ENCODE data around the gene SMIM21.

SMIM21 gene

GRCh38 chr18:75455249-75456198, 28.0 kb upstream of the SMIM21 start:
- no peaks in the 10 kb centered on the region for H3K36me3 ChIP-seq (ENCODE audit: control insufficient read depth in 1 of 2, insufficient read depth in 2 of 2, low read length in 2 of 2)
- no peaks in the 10 kb centered on the region for H3K9me3 ChIP-seq (ENCODE audit: control insufficient read depth in 1 of 2, low read length in 2 of 2)
- peak overlapping the region; percentile 60 to 74 for H3K4me3 ChIP-seq (ENCODE audit: low read depth in 1 of 2, low read length in 2 of 2)
- no peak overlapping the region for H3K27ac ChIP-seq (ENCODE audit: low read length)
- H3K4me1 ChIP-seq (ENCODE audit: control insufficient read depth in 1 of 2, insufficient read depth in 2 of 2, low read length in 2 of 2), result peaks cover 0 to 9% of the 10 kb centered on the region in 2 donors
- peaks cover 5% of the 10 kb centered on the region for H3K27me3 ChIP-seq (ENCODE audit: low read depth, low read length)

- no peaks in the 10 kb centered on the region for H3K36me3 ChIP-seq (ENCODE audit: control insufficient read depth in 1 of 2, insufficient read depth in 2 of 2, low read length in 2 of 2)
- peaks cover 0 to 9% of the 10 kb centered on the region in 2 donors for H3K4me1 ChIP-seq (ENCODE audit: control insufficient read depth in 1 of 2, insufficient read depth in 2 of 2, low read length in 2 of 2)
- H3K9me3 ChIP-seq (ENCODE audit: control insufficient read depth in 1 of 2, low read length in 2 of 2), result no peaks in the 10 kb centered on the region
- no peak overlapping the region for H3K27ac ChIP-seq (ENCODE audit: low read length)
- no peak overlapping the region for H3K4me3 ChIP-seq (ENCODE audit: low read depth in 1 of 2, low read length in 2 of 2)
- peaks cover 5% of the 10 kb centered on the region for H3K27me3 ChIP-seq (ENCODE audit: low read depth, low read length)
Observed at GRCh38 chr18:75454022-75454795, 26.7 kb upstream of the SMIM21 start.

- no peak overlapping the region for H3K27ac ChIP-seq (ENCODE audit: low read length)
- no peak overlapping the region for H3K4me3 ChIP-seq (ENCODE audit: low read depth in 1 of 2, low read length in 2 of 2)
- no peaks in the 10 kb centered on the region for H3K4me1 ChIP-seq (ENCODE audit: control insufficient read depth in 1 of 2, insufficient read depth in 2 of 2, low read length in 2 of 2)
- no peaks in the 10 kb centered on the region for H3K27me3 ChIP-seq (ENCODE audit: low read depth, low read length)
- H3K9me3 ChIP-seq (ENCODE audit: control insufficient read depth in 1 of 2, low read length in 2 of 2), result no peaks in the 10 kb centered on the region
- H3K36me3 ChIP-seq (ENCODE audit: control insufficient read depth in 1 of 2, insufficient read depth in 2 of 2, low read length in 2 of 2), result no peaks in the 10 kb centered on the region
Observed at GRCh38 chr18:75450906-75451305, 23.4 kb upstream of the SMIM21 start.

DNA sequence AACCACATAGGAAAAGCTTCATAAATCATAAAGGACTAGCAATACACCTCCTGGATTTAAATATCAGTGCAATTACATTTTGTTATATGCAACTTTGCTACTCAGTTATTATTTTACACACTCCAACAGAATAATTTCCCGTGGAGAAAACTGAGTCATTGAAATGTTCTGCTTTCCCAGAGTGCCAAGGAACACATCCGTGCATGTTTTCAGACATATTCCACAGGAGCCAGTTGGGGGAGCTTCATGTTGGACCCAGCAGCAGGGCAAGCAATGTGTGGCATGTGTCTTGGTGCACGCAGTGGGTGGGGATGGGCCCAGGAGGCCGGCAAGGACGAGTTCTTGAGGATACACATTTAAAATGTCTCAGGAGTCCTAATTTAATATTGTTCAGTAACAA, 14.4 kb upstream of the SMIM21 start:
- Histone ChIP-seq H3K27me3 (ENCODE audit: low read depth, low read length) (no peaks in the 10 kb centered on the region), H3K27ac (ENCODE audit: low read length) (no peak overlapping the region), H3K4me1 (ENCODE audit: control insufficient read depth in 1 of 2, insufficient read depth in 2 of 2, low read length in 2 of 2) (peaks cover 0 to 5% of the 10 kb centered on the region in 2 donors), H3K9me3 (ENCODE audit: control insufficient read depth in 1 of 2, low read length in 2 of 2) (no peaks in the 10 kb centered on the region), H3K4me3 (ENCODE audit: low read depth in 1 of 2, low read length in 2 of 2) (no peak overlapping the region), H3K36me3 (ENCODE audit: control insufficient read depth in 1 of 2, insufficient read depth in 2 of 2, low read length in 2 of 2) (no peaks in the 10 kb centered on the region)

- Histone ChIP-seq H3K27me3 (ENCODE audit: low read depth, low read length) (no peaks in the 10 kb centered on the region), H3K4me1 (ENCODE audit: control insufficient read depth in 1 of 2, insufficient read depth in 2 of 2, low read length in 2 of 2) (peaks cover 0 to 5% of the 10 kb centered on the region in 2 donors), H3K27ac (ENCODE audit: low read length) (no peak overlapping the region), H3K9me3 (ENCODE audit: control insufficient read depth in 1 of 2, low read length in 2 of 2) (no peaks in the 10 kb centered on the region), H3K4me3 (ENCODE audit: low read depth in 1 of 2, low read length in 2 of 2) (no peak overlapping the region), H3K36me3 (ENCODE audit: control insufficient read depth in 1 of 2, insufficient read depth in 2 of 2, low read length in 2 of 2) (no peaks in the 10 kb centered on the region)
Observed at GRCh38 chr18:75439348-75439747, 11.8 kb upstream of the SMIM21 start.

DNA sequence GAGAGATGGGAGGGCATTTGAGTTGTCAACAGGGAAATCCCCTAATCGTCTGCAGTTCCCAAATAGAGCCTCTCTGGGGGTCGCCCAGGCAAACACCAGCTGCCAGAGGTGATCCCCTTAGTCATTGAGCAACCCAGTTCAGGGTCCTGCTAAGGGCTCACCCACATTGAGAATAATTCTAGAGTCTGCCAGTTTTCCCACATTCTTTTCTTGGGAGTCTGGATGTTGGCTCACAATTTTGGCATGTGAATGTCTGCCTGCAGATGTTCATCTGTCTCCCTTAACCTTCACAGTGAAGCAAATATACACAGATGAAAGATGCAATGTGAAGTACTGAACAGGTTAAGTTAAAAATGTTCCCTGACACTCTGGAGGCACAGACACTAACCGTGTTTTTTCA, 11.4 kb upstream of the SMIM21 start:
- Histone ChIP-seq H3K27ac (ENCODE audit: low read length) (no peak overlapping the region), H3K36me3 (ENCODE audit: control insufficient read depth in 1 of 2, insufficient read depth in 2 of 2, low read length in 2 of 2) (no peaks in the 10 kb centered on the region), H3K4me1 (ENCODE audit: control insufficient read depth in 1 of 2, insufficient read depth in 2 of 2, low read length in 2 of 2) (peaks cover 0 to 5% of the 10 kb centered on the region in 2 donors), H3K9me3 (ENCODE audit: control insufficient read depth in 1 of 2, low read length in 2 of 2) (no peaks in the 10 kb centered on the region), H3K27me3 (ENCODE audit: low read depth, low read length) (no peaks in the 10 kb centered on the region), H3K4me3 (ENCODE audit: low read depth in 1 of 2, low read length in 2 of 2) (no peak overlapping the region)

DNA sequence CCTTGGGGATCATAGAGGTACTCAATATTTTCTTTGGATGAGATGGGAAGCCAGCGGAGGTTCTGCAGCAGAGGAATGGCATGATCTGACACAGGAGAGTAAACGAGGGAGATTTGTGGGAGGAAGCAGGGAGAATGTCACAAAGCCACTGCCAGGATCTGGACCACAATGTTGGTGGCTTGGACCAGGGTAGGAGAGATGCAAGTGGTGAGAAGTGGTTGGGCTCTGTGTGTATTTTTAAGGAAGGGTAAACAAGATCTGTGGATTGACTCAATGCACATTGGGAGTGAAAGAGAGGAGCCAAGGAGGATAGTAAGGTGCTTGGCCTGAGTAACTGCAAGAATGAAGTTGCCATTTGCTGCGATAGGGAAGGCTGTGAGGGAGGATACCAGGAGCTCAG, 10.5 kb upstream of the SMIM21 start:
- peaks cover 0 to 5% of the 10 kb centered on the region in 2 donors for H3K4me1 ChIP-seq (ENCODE audit: control insufficient read depth in 1 of 2, insufficient read depth in 2 of 2, low read length in 2 of 2)
- no peaks in the 10 kb centered on the region for H3K27me3 ChIP-seq (ENCODE audit: low read depth, low read length)
- H3K27ac ChIP-seq (ENCODE audit: low read length), result no peak overlapping the region
- H3K9me3 ChIP-seq (ENCODE audit: control insufficient read depth in 1 of 2, low read length in 2 of 2), result no peaks in the 10 kb centered on the region
- no peaks in the 10 kb centered on the region for H3K36me3 ChIP-seq (ENCODE audit: control insufficient read depth in 1 of 2, insufficient read depth in 2 of 2, low read length in 2 of 2)
- H3K4me3 ChIP-seq (ENCODE audit: low read depth in 1 of 2, low read length in 2 of 2), result no peak overlapping the region

- Histone ChIP-seq H3K36me3 (ENCODE audit: control insufficient read depth in 1 of 2, insufficient read depth in 2 of 2, low read length in 2 of 2) (no peaks in the 10 kb centered on the region), H3K9me3 (ENCODE audit: control insufficient read depth in 1 of 2, low read length in 2 of 2) (no peaks in the 10 kb centered on the region), H3K4me3 (ENCODE audit: low read depth in 1 of 2, low read length in 2 of 2) (no peak overlapping the region), H3K27me3 (ENCODE audit: low read depth, low read length) (no peaks in the 10 kb centered on the region), H3K27ac (ENCODE audit: low read length) (no peak overlapping the region), H3K4me1 (ENCODE audit: control insufficient read depth in 1 of 2, insufficient read depth in 2 of 2, low read length in 2 of 2) (no peaks in the 10 kb centered on the region)
Observed at GRCh38 chr18:75433098-75433497, 5.6 kb upstream of the SMIM21 start.

DNA sequence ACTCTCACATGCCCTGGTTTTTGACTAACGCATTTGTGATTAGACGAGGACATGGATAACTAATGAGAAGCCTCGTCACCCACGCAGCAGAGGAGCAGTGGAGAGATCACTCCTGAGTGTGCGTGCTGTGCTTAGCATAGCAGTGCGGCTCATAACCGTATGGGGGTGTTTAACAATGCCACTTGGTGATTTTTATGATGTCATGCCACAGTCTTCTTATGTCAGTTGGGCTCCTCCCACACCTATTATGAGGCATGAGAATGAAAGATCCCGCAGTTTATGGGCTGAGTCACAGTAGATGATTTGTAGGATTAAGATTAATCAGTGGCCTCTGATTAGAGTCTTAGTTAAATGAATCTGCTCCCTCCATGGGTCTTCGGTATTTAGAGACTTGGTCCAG, 2.5 kb upstream of the SMIM21 start:
- Histone ChIP-seq H3K27ac (ENCODE audit: low read length) (no peak overlapping the region), H3K4me1 (ENCODE audit: control insufficient read depth in 1 of 2, insufficient read depth in 2 of 2, low read length in 2 of 2) (no peaks in the 10 kb centered on the region), H3K27me3 (ENCODE audit: low read depth, low read length) (no peaks in the 10 kb centered on the region), H3K9me3 (ENCODE audit: control insufficient read depth in 1 of 2, low read length in 2 of 2) (no peaks in the 10 kb centered on the region), H3K36me3 (ENCODE audit: control insufficient read depth in 1 of 2, insufficient read depth in 2 of 2, low read length in 2 of 2) (no peaks in the 10 kb centered on the region), H3K4me3 (ENCODE audit: low read depth in 1 of 2, low read length in 2 of 2) (no peak overlapping the region)

GRCh38 chr18:75428490-75428889, 987 bp upstream of the SMIM21 start:
- Histone ChIP-seq H3K4me1 (ENCODE audit: control insufficient read depth in 1 of 2, insufficient read depth in 2 of 2, low read length in 2 of 2) (no peaks in the 10 kb centered on the region), H3K27ac (ENCODE audit: low read length) (no peak overlapping the region), H3K27me3 (ENCODE audit: low read depth, low read length) (no peaks in the 10 kb centered on the region), H3K36me3 (ENCODE audit: control insufficient read depth in 1 of 2, insufficient read depth in 2 of 2, low read length in 2 of 2) (no peaks in the 10 kb centered on the region), H3K4me3 (ENCODE audit: low read depth in 1 of 2, low read length in 2 of 2) (no peak overlapping the region), H3K9me3 (ENCODE audit: control insufficient read depth in 1 of 2, low read length in 2 of 2) (no peaks in the 10 kb centered on the region)

GRCh38 chr18:75422341-75422910, 5.1 kb downstream of the SMIM21 start:
- Histone ChIP-seq H3K27ac (ENCODE audit: low read length) (no peak overlapping the region), H3K36me3 (ENCODE audit: control insufficient read depth in 1 of 2, insufficient read depth in 2 of 2, low read length in 2 of 2) (no peaks in the 10 kb centered on the region), H3K27me3 (ENCODE audit: low read depth, low read length) (no peaks in the 10 kb centered on the region), H3K4me3 (ENCODE audit: low read depth in 1 of 2, low read length in 2 of 2) (no peak overlapping the region), H3K4me1 (ENCODE audit: control insufficient read depth in 1 of 2, insufficient read depth in 2 of 2, low read length in 2 of 2) (no peaks in the 10 kb centered on the region), H3K9me3 (ENCODE audit: control insufficient read depth in 1 of 2, low read length in 2 of 2) (peaks cover 0 to 8% of the 10 kb centered on the region in 2 donors)

Measured in muscle layer of duodenum (tissue), 2 donors.